ENCODE measurements around the gene KCNH1.
"Not testable (repeated sequence)": the region's sequence is repeated elsewhere in the genome, so short reads cannot be mapped to it uniquely, and the experiment has no call there.

The KCNH1 gene

DNA sequence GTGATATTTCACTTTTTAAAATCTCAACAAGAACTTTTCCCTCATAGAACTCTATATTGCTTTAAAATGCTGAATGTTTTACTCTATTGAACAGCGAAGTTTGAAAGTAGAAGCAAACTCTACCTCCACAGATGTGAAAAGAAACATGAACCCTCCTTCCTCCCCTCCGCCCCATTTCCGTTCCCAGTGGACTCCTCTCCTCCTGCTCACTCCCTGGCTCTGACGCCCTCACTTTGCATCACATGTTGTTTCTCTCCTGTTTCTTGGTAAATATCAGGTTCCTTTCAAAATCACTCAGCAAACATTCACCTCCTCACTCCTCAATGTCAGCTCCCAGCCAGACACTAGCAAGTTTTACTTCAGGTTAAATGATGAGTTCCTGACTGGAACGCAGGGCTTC is 34.6 kb downstream of the KCNH1 start:
- DNase-seq (ENCODE audit: low spot score): no peak

DNA sequence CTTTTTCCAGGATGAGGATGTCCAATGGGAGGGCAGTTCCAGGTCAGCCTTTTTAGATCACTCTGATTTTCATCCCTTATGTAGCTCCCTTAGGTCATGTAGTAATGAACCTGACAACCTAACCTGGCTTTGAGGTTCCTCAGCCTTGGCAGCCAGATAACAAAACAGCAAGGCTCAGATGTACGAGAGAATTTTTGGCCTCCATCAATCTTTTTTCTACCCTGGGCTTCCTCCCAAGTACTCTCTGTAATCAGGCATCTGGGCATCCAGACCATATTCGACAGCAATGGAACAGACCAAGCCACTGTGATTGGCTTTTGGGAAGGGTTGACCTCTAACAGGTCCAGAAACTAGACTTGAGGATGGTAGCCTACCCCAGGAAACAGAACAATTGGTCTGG is 38.6 kb downstream of the KCNH1 start:
- no peak for DNase-seq (ENCODE audit: low spot score)

DNA sequence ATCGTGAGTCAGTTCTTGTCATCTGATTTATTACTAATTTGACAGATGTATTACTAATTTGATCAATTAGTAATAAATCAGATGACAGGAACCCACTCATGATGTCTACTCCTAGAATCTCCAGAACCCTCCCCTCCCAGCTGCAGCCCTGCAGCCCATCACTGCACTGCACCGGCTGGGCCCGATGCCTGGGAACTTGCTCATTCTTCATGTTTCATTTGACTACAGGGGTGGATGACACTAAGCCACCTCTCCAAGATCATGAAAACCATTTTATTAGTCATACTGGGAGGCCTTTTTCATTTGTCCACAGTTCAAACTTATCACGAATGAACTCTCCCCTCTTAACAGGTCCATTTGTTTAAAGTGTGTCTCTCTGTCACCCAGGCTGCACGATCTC is 41.0 kb downstream of the KCNH1 start:
- DNase-seq (ENCODE audit: low spot score): no peak

DNA sequence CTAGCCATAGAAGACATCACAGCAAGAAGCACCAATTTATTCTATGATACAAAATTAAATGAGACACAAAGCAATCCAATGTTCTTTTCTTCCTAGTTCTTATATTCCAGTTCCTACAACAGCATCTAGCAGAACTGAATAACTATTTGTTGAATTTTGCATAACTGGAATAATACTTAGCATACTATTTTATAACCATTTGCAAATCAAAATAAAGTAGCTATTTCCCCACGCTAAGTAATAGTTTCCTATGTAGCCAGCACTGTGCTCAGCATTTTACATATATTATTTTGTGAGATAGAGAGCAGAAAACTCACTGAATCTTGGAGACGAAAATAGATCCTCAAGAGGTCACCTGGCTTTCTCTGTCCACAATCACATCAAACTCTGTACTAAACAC is 42.1 kb downstream of the KCNH1 start:
- no peak for DNase-seq (ENCODE audit: low spot score)

DNA sequence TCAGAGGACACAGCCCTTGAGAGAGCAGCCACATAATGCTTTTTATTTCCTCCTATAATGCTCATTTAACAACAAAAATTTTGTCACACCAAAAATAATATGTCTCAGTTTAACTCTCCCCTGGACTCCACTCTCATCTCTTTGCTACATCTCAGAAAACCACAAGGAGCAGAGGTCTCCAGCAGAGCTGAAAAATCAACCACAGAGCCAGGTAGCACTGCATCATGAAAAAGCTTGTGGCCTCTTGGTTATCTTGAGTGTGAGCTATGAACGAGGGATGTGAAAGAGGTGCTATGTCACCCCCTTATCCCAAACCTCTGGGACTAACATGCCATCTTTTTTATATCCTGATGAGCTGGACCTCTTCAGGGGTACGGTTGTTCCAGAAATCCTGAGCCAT is 44.4 kb downstream of the KCNH1 start:
- no peak for DNase-seq (ENCODE audit: low spot score)

DNA sequence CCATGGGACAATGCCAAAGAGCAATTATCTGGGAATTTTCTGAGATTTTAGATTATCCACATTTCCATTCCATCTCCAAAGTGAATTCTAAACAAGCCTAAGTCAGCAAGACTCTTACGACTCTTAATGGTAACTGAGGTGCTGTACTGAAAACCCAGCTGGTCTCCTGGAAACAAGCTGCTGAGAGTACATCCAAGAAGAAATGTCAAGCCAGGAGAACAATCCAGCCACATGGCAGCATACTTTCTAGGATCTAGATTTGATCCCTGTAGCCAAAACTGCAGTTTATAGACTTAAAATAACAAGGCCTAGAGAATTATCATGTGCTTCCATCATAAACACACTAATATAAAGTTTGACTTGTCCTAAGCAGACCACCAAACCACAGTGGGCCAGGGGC is 45.8 kb downstream of the KCNH1 start:
- no peak for DNase-seq (ENCODE audit: low spot score)

DNA sequence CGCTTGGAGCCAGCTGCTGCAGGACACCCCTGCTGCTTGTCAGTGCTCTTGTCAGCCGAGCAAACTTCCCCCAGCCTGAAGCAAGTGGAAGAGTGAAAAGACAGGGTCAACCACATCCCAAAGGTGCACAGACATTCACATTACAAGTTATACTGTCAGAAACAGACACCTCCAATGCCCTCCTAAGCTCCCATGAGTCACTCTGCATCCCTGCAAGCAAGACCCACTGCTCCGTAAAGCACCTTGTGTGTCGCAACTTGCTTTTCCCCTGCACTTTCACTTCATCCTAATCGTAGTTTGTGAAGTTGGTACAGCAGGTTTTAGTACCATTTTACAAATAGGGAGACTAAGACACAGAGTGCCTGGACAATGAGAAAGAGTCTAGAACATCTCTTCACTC is 51.1 kb downstream of the KCNH1 start:
- DNase-seq (ENCODE audit: low spot score): no peak

DNA sequence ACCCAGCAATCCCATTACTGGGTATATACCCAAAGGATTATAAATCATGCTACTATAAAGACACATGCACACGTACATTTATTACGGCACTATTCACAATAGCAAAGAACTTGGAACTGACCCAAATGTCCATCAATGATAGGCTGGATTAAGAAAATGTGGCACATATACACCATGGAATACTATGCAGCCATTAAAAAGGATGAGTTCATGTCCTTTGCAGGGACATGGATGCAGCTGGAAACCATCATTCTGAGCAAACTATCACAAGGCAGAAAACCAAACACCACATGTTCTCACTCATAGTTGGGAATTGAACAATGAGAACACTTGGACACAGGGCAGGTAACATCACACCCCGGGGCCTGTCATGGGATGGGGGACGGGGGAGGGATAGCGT is 52.5 kb downstream of the KCNH1 start:
- DNase-seq (ENCODE audit: low spot score): not testable (repeated sequence)

DNA sequence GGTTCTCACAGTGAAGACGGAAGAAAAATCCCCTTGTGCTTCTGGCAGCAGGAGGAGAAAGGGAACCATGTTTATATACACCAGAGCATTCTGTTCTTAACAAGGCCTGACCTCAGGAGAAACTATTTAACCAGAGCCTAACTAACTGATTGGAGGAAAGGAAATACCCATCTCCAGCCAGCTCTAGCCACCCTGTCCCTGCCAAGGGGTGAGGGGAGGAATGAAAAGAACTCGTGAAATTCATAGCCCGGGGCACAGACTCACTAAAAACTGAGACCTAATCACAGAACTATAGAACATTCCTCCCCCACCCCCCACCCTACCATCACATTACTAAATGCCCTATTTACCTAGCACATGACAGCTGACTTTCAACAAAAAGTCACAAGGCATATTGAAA is 65.0 kb downstream of the KCNH1 start:
- DNase-seq (ENCODE audit: low spot score): no peak

DNA sequence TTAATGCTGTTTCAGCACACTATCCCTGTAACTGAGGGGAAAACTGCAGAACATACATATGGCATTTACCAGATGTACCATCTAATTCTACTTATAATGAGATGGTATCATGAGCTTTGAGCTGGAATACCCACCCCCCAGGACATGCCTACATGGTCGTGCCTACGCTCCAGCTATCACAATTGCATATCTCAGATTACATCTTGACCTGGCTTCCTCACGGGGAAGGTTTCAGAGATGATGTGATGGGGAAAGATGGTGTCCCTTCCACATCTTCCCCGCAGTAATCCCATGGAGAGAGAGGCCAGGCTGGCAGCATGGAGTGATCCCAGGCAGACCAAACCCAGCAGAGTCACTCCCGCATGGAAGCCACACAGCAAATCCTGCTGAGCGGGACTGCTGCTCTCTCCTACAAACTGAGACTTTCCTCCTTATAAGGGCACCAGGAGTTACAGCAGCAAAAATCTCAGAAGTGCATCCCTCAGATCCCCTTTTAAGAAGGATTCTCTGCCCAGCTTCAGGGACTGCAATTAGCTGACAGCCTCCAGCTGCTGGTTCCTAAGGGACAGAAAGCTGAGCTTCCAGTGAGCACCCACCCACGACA is 67.1 kb downstream of the KCNH1 start:
- DNase-seq (ENCODE audit: low spot score): no peak

DNA sequence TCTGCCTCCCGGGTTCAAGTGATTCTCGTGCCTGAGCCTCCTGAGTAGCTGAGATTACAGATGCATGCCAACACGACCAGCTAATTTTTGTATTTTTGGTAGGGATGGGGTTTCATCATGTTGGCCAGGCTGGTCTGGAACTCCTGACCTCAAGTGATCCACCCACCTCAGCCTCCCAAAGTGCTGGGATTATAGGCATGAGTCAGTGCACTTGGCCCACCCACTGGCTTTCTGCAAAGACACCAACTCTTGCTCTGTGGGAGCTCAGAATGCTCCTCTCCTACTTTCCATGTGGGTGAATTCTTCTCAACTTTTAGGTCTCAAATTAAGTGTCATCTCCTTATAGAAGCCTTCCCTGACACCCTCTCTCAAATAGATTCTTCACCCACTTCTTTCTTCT is 92.1 kb downstream of the KCNH1 start:
- not testable (repeated sequence) for DNase-seq (ENCODE audit: low spot score)

DNA sequence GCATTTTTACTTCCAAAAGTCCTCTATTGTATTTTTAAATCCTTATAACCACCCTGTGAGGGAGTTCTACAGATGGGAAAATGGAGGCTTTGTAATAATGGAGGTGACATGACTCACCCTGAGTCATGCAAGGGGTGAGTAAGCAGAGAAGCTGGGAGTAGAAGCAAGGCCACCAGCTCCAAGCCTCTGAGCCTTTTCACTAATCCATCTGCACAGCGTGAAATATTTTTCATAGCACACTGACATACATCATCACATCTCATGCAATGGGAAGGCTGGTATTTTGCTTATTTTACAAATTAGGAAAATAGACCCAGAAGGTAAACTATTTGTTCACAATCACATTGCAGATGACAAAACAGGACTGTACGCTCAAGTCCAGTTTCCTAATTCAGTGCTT is 96.9 kb downstream of the KCNH1 start:
- DNase-seq (ENCODE audit: low spot score): no peak

DNA sequence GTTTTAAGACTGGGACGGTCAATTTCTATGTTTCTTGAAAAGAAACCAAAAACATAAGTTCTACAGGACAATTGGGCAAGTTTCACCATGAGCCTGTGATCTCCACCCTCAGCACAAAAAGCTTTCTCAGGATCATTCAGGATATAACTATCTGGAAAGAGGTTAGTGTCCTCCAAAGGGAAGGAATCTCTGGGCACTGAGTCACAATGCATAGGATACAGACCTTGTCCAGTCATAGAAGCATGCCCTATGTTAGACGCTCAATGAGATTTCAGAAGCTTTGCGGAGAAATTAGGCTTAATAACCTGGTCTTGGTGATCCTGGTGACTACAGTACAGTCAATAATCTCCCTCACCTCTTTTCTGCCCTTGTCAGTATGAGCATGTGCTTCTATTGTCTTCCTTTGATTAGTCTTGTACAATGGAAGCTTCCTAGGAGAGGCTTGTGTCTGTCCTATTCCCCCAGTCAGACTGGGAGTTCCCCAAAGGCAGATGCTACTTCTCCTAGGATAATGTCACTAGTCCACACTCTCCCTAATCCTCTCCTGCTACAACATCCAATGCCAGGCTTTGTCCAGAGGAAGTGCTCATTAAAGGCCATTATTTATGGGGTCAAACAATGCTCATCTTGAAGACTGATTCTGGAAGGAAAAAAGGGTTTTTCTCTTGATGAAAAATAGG is 97.4 kb downstream of the KCNH1 start:
- DNase-seq (ENCODE audit: low spot score): no peak

DNA sequence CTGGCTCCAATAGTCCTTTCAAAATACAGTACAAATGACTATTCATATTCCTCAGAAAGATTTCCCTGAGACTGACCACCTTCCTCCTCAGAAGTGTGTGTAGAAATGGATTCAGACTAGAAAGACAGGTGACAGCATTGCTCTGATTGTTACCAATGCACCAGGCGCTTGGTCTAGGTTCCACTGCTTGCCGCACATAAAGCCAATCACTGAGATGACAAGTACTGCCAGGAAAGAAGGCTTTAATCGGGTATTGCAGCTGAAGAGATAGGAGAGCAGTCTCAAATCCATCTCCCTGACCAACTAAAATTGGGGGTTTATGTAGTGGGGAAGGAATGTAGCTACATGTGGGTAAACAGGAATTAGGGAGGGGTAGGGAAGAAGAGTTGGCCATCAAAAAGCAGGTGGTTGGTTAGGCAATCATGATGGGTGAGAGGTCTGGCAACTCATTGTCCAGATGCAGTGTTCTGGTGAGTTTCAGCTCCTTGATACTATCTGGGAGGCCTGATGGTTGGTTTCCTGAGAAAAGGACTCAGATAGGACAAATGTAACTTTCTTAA is 98.0 kb downstream of the KCNH1 start:
- DNase-seq (ENCODE audit: low spot score): no peak

DNA sequence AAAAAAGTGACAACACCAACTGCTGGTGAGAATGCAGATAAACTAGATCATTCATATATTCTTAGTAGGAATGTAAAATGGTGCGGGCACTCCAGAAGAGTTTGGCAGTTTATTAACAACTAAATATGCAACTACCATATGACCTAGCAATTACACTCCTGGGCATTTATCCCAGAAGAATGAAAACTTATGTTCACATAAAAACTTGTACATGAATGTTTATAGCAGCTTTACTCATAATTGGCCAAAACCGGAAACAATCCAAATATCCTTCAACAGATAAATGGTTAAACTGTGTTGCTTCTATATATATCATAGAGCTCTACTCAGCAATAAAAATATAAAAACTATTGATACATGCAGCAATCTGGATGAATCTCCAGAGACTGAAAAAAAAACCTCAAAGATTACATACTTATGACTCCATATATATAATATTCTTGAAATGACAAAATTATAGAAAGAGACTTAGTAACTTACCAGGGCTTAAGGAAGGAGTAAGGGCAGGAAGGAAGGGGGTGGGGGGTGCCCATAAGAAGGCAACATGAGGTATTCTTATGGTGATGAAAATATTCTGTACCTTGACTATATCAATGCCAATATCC is 99.9 kb downstream of the KCNH1 start:
- DNase-seq (ENCODE audit: low spot score): no peak

DNA sequence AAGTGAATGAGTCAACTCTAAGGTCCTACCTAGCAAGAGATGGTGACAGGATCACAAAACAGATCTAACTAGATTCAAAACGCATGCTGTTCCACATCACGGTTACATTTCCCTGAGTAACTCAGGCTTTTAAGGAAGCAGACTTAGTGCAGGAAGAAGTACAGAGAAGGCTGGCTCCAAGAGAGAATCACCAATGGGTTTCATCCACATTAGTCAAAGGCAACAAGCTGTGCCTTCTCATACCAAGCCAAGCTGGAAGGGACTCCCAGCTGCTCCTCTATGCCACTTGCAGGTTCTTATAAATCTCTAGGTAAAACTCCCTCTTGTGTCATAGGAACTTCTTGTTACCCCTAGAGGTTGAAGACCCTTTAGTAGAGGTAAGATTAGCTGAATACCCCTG is 109.0 kb downstream of the KCNH1 start:
- DNase-seq (ENCODE audit: low spot score): no peak

DNA sequence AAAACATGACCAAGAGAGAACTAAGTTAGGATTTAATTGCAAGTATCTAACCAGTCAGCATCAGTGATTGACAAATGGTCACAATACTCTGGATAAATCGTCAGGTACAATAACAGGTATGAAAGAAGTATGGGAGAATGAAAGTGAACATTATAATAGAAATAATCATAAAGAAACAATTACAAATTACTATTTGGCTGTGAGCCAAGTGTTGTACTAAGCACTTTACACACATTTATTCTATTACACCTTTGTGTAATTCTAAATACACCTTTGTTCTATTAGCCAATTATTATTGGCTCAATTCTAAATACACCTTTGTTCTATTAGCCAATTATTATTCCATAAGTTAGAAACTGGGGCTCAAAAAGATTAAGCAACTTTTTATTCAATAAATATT is 114.7 kb downstream of the KCNH1 start:
- no peak for DNase-seq (ENCODE audit: low spot score)

DNA sequence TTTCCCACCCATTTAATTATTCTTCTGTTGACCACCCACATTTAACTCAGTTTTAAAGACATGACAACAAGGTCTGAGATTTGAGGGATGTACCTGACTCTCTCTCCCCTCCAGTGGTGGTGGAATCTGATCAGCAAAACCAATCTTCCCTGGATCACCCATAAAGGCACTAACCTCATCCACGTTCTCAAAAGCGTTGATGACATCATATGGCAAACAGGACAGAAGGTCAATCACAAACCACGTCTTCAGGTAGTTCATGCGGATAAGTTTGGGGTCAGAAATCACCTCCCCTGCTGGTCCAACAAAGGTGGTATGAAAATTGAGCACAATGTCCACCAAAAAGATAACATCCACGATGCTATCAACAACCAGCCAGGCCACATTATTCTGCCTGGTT is 115.3 kb downstream of the KCNH1 start:
- no peak for DNase-seq (ENCODE audit: low spot score)

DNA sequence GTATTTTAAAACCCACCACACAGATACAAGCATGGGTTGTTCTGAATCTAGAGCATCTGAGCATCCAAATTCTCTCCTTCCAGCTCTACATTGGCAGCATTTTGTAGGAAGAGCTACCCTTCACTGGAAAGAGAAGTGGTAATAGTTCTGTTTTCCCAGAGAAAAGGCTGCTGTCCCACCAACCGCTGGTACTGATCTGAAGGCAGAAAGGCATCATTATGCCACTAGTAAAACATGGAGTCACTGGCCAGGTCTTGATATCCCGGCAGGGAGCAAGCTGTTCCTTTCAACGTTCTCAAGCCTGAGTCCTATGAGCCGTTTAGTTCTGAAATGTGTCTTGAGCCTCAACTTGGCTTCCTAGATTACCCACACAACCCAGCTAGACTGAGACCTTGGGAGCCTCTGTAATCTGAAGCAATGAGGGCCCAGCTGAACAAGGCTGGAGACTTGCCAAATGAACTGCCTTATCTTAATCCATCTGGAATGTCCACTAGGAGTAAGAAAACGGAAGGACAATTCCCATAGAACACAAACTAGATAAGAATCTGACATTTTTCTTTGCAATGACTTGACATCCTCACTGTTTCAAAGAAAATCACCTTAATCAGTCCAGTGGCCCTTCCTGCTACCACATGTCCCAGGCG is 116.8 kb downstream of the KCNH1 start:
- DNase-seq (ENCODE audit: low spot score): no peak

DNA sequence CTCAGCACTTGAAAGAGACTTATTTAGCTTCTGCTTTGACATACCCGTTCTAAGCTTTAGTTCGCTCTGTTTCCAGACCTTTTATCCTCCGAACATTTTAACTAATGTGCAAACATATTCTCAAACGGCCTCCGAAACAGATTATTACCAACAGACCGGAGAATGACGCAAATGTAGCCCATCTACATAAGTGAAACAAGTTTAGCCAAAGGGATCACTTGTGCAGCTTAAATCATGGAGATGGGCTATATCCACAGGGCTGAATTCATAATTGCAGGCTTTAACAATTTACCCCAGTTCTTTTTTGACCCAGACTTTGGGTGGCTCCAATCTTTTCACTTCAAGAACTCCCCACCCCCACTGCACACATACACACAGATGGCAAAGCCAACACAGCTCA is 119.7 kb downstream of the KCNH1 start:
- DNase-seq (ENCODE audit: low spot score): no peak

DNA sequence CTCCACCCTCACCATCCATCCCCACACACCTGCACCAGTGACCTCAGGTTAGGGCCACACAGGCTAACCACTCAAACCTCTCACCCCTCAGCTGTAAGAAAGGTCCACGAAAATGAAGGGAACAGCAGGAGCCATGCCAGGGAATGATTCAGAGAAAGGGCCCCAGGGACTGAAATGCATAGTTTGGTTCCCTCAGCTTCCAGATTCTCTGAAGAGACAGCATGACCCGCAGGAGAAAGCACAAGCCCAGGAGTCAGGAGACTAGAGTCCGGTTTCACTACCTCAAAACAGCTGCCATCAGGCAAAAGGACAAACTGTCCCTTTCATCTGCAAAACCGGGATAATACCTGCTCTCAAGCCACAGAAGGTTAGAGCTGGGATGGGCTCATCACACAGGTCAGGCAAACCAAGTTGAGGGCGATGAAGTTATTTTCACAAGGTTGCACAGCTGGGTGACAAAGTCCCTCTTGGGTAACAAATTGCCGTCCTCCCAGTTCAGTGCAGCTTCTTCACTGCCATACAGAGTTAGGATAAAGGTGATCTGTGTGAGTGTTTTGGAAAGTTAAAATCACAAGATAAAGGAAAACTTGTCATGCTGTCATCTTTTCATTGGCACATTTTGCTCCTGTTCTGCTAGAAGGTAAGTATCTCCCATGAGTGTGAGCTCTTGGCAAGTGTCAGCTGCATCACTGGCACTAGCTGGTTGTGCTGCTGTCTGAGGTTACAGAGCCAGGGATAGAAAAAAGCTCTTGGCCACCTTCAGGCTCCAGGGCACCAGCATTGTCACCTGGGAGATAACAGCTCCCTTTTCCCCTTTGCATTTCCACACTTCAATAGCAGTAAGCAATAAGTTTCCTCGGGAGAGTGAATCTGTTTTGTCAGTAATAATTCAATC is 120.4 kb downstream of the KCNH1 start:
- no peak for DNase-seq (ENCODE audit: low spot score)

DNA sequence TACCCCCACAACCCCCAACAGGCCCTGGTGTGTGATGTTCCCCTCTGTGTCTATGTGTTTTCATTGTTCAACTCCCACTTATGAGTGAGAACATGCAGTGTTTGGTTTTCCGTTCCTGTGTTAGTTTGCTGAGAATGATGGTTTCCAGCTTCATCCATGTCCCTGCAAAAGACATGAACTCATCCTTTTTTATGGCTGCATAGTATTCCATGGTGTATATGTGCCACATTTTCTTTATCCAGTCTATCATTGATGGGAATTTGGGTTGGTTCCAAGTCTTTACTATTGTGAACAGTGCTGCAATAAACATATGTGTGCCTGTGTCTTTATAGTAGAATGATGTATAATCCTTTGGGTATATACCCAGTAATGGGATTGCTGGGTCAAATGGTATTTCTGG is 122.8 kb downstream of the KCNH1 start:
- DNase-seq (ENCODE audit: low spot score): not testable (repeated sequence)

Data from kidney capillary endothelial cell (primary cell).